ENCODE data around the gene HPCAL1.
"Not testable (repeated sequence)": the region's sequence is repeated elsewhere in the genome, so short reads cannot be mapped to it uniquely, and the experiment has no call there.

Gene HPCAL1

DNA sequence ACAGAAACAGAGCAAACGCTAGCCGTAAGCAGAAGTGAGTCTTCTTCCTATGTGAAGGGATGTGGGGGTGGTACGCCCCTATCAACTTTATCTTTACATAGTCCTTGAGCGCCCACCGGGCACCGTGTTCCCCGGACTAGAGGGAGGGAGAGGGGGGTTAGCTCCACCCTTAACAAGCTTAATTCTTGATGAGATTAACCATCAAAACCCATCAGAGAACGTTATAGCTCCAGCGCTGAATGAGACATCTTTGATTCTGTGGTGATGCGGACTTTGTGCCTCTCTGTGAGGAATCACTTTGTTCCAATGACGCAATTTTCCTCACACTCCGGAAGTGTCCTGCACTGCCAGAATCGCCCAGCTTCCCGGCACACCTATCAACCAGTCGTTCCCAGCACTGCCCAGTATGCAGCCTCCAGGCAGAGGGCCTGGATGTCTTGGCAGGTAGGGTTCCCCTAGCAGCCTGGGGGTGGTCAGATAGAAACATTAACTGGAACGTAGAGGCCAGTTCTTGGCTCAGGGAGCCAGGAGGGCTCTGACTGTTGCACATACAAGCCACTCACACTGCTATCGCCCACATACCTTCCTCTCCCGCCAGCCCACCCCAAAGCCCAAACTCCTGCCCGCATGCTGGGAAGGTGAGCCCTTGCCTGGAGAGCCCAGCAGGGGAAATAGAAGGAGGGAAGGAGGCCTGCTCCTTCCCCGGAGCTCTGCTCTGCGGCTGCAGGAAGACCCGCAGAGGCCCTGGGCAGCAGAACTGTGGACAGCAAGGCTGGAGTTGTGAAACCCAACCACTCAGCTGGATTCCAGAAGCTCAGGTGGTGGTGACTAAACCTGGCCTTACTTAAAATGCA lies 147.4 kb downstream of the HPCAL1 start:
- TF ChIP-seq, protein P1, sequence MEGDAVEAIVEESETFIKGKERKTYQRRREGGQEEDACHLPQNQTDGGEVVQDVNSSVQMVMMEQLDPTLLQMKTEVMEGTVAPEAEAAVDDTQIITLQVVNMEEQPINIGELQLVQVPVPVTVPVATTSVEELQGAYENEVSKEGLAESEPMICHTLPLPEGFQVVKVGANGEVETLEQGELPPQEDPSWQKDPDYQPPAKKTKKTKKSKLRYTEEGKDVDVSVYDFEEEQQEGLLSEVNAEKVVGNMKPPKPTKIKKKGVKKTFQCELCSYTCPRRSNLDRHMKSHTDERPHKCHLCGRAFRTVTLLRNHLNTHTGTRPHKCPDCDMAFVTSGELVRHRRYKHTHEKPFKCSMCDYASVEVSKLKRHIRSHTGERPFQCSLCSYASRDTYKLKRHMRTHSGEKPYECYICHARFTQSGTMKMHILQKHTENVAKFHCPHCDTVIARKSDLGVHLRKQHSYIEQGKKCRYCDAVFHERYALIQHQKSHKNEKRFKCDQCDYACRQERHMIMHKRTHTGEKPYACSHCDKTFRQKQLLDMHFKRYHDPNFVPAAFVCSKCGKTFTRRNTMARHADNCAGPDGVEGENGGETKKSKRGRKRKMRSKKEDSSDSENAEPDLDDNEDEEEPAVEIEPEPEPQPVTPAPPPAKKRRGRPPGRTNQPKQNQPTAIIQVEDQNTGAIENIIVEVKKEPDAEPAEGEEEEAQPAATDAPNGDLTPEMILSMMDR (IDR thresholded peaks at IDR 0.05; ENCODE audit: low read depth, low read length), result no peak
- no peak overlapping the region for H3K4me3 ChIP-seq (ENCODE audit: low read depth, low read length)

DNA sequence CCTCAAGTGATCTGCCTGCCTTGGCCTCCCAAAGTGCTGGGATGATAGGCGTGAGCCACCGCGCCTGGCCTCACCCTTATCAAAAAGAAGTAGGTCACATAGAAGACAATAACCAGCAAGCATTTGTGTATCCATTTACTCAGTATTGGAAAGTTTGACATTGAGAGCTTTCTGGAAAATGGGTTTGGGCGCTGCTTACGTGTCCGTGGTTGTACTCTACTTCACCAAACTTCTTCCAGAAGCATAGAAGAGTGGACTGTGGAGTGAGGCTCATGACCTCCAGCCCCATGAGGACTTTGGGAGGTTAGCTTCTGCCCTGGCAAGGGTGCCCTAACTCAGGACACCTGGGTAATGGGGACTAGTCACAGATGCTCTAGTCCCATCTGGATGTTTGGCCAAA lies 149.1 kb downstream of the HPCAL1 start:
- H3K4me3 ChIP-seq (ENCODE audit: low read depth, low read length), result no peak overlapping the region
- TF ChIP-seq, protein P1 (IDR thresholded peaks at IDR 0.05; ENCODE audit: low read depth, low read length), result no peak

DNA sequence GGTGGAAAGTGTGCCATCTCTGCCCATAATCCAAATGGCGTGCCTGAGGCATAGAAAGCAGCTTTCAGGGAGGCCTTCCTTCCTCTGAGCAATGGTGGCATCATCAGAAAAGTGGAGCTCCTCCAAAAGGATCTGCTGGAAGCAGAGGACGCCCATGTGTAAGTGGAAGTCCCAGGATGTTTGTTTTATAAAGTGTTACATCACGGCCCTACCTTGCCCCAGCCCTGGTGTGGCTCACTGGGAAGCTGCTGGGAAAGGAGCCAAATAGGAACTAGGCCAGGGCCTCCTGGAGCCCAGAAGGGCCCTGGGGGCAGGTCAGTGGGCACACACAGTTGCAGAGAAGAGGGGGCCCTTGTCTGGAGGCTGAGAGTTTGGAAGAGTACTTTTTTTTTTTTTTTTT lies 149.6 kb downstream of the HPCAL1 start:
- no peak overlapping the region for H3K4me3 ChIP-seq (ENCODE audit: low read depth, low read length)
- TF ChIP-seq, protein P1 (IDR thresholded peaks at IDR 0.05; ENCODE audit: low read depth, low read length), result no peak

DNA sequence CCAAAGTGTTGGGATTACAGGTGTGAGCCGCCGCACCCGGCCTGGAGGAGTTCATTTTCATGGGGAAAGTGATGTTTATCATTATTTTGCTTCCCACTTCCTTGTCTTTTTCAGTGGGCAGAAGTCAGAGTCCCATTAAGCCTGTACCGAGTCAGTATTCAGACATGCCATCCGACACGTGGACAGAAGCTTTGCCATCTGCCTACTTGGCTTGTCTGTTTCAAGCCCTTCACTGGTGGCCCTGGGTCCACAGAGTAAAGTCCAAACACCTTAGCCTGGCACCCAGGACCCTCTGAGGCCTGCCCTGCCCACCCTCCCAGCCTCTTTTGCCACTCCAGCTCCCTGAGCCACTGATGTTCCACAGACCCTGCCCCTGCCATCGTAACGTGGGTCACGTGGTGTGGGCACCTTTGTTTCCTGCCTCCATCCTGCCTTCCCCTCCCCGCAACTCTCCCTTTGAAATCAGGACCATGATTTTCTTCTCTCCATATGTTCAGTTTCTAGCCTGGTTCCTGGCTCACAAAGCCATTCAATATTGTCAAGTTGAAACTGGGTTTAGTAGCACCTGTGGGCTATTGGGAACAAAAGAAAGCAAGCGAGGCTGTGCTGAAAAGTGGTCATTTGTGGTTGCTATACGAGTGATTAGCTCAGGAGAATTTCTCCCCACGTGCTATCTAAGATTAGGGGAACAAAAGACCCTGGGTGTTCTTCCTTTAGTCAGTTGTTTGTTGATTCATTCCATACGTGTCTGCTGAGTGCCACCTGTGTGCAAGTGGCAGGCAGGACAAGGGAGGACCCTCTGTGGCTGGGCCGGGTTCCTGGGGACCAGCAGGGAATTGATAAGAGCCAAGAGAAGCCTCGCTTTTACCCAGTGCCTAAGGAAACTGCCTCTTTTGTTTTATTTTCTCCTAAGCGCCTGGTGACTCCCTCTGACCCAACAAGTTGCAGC lies 150.5 kb downstream of the HPCAL1 start:
- TF ChIP-seq, protein P1 (IDR thresholded peaks at IDR 0.05; ENCODE audit: low read depth, low read length), result no peak
- H3K4me3 ChIP-seq (ENCODE audit: low read depth, low read length), result no peak overlapping the region

DNA sequence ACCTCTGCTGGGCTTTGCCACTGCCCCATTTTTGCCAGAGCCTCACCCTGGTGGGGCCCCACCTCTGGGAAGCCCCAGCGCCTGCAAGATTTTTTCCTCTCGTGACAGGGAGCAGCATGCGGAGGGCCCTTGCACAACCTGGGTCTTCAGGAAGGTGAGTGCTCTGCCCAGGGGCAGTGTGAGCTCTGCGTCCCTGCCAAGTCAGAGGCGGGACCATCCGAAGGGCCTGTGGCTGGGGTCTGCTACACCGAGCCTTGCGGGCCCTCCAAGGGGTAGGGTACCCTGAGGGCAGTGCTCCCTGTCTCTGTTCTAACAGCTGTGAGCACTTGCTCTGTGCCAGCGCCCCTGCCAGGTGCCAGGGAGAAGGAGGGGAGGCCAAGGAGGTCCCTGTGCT lies 151.2 kb downstream of the HPCAL1 start:
- H3K4me3 ChIP-seq (ENCODE audit: low read depth, low read length), result no peak overlapping the region
- TF ChIP-seq, protein P1 (IDR thresholded peaks at IDR 0.05; ENCODE audit: low read depth, low read length), result no peak

DNA sequence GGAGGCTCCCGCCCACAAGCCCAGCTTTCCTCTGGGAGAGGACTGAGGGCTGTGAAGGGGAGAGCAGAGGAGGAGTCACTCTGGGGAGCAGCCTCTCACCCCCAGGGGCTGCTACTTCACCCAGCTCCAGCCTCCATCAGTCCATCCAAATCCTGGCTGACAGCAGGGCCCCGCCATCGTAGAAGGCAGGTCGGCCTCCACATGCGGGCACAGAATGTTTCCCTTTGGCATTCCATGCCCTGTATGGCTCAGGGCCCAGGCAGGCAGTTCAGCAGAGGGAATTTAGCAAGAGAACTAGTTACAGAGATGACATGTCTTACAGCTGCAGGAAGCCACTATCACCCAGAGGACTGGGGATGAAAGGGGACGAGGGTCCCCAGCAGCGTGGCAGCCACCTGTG lies 151.8 kb downstream of the HPCAL1 start:
- H3K4me3 ChIP-seq (ENCODE audit: low read depth, low read length), result no peak overlapping the region
- TF ChIP-seq, protein P1 (IDR thresholded peaks at IDR 0.05; ENCODE audit: low read depth, low read length), result no peak

DNA sequence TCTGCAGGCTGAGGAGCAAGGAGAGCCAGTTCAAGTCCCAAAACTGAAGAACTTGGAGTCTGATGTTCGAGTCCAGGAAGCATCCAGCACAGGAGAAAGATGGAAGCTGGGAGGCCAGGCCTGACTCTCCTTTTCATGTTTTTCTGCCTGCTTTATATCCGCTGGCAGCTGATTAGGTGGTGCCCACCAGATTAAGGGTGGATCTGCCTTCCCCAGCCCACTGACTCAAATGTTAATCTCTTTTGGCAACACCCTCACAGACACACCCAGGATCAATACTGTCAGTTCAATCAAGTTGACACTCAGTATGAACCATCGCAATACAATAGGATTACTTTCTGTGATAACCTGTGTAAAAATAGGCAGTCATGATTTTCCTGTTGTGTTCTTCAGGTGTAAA lies 154.5 kb downstream of the HPCAL1 start:
- not testable (repeated sequence) for H3K4me3 ChIP-seq (ENCODE audit: low read depth, low read length)

Measured in WI38 (cell line).